Neural progenitor cell (in vitro differentiated cells): ENCODE results near the gene PRCD.
"Not testable (repeated sequence)": the region's sequence is repeated elsewhere in the genome, so short reads cannot be mapped to it uniquely, and the experiment has no call there.

ENCODE experiments used
- EZH2 ChIP-seq: fragments of 200-600 bp; sonication (generic); IDR thresholded peaks from 2 replicates; pipeline ENCODE4 v1.6.1; 2017; ENCODE audit warnings: antibody characterized with exemption, mild to moderate bottlenecking, moderate library complexity
- EZH2phosphoT487 ChIP-seq: fragments of 200-600 bp; sonication (generic); IDR thresholded peaks from 2 replicates; pipeline ENCODE4 v1.6.1; 2017; ENCODE audit warnings: antibody characterized with exemption
- TF ChIP-seq, protein P1 (sequence below): fragments of 200-600 bp; sonication (generic); IDR thresholded peaks from 2 replicates; pipeline ENCODE4 v1.5.1; 2017; ENCODE audit warnings: antibody characterized with exemption, mild to moderate bottlenecking

DNA sequence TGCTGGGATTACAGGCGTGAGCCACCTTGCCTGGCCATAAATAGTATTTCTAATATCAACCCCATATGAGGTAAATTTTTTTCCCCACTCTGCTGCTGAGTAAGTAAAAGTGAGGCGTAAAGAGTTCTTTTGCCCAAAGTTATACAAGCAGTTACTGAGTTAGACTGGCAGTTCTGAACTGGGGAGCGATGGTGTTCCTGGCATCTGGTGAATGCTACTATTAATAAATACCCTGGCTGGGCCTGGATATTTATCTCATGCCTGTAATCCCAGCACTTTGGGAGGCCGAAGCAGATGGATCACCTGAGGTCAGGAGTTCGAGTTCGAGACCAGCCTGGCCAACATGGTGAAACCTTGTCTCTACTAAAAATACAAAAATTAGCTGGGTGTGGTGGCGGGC, 19.6 kb downstream of the PRCD start:
- TF ChIP-seq, protein P1, sequence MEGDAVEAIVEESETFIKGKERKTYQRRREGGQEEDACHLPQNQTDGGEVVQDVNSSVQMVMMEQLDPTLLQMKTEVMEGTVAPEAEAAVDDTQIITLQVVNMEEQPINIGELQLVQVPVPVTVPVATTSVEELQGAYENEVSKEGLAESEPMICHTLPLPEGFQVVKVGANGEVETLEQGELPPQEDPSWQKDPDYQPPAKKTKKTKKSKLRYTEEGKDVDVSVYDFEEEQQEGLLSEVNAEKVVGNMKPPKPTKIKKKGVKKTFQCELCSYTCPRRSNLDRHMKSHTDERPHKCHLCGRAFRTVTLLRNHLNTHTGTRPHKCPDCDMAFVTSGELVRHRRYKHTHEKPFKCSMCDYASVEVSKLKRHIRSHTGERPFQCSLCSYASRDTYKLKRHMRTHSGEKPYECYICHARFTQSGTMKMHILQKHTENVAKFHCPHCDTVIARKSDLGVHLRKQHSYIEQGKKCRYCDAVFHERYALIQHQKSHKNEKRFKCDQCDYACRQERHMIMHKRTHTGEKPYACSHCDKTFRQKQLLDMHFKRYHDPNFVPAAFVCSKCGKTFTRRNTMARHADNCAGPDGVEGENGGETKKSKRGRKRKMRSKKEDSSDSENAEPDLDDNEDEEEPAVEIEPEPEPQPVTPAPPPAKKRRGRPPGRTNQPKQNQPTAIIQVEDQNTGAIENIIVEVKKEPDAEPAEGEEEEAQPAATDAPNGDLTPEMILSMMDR, result not testable (repeated sequence)
- TF ChIP-seq EZH2, EZH2phosphoT487: not testable (repeated sequence)
